Adrenal gland (tissue), 5 donors: ENCODE measurements around the gene HEPACAM.

Source experiments
- POLR2A ChIP-seq, 2 donors: fragments of 450-650 bp; IDR thresholded peaks; one replicate each; pipeline ENCODE4 v1.6.1; 2017; ENCODE audit warnings: antibody characterized with exemption in 2 of 2, mild to moderate bottlenecking in 2 of 2, moderate library complexity in 1 of 2
- TF ChIP-seq, protein P1 (sequence below), 6 experiments: fragments of 450-650 bp in 4 of 6; fragments of 200-600 bp in 2 of 6; sonication (generic) in 1 of 6; IDR thresholded peaks; 1 replicate in 5 of 6; 2 replicates in 1 of 6; pipeline versions ENCODE4 v1.5.1 to v1.8.0; 2016 to 2021; ENCODE audit warnings: antibody characterized with exemption in 6 of 6, mild to moderate bottlenecking in 2 of 6, moderate library complexity in 1 of 6
- donor health status: DM: no; HTN: no; CAD: no.

DNA sequence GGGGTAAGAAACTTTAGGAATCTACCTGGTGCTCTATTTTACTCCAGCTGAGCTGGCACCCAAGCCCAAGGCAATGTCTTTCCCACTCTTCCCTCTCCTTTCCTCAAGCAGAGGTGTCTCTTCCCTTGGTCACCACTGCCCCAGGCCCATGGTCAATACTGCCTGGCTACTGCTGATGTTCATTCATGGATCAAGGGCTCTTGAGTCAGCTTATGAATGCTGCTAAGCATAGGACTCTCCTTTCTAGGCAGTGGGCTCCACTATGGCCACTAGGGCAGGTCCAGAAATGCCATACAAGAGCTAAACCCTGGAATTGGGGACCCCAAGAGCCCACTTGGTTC, 19.5 kb downstream of the HEPACAM start:
- TF ChIP-seq, protein P1, sequence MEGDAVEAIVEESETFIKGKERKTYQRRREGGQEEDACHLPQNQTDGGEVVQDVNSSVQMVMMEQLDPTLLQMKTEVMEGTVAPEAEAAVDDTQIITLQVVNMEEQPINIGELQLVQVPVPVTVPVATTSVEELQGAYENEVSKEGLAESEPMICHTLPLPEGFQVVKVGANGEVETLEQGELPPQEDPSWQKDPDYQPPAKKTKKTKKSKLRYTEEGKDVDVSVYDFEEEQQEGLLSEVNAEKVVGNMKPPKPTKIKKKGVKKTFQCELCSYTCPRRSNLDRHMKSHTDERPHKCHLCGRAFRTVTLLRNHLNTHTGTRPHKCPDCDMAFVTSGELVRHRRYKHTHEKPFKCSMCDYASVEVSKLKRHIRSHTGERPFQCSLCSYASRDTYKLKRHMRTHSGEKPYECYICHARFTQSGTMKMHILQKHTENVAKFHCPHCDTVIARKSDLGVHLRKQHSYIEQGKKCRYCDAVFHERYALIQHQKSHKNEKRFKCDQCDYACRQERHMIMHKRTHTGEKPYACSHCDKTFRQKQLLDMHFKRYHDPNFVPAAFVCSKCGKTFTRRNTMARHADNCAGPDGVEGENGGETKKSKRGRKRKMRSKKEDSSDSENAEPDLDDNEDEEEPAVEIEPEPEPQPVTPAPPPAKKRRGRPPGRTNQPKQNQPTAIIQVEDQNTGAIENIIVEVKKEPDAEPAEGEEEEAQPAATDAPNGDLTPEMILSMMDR (IDR thresholded peaks at IDR 0.05): no peak
- no peak for TF ChIP-seq POLR2A (IDR thresholded peaks at IDR 0.05)
